Measurements from ENCODE around the gene CRYGN.

CRYGN gene

DNA sequence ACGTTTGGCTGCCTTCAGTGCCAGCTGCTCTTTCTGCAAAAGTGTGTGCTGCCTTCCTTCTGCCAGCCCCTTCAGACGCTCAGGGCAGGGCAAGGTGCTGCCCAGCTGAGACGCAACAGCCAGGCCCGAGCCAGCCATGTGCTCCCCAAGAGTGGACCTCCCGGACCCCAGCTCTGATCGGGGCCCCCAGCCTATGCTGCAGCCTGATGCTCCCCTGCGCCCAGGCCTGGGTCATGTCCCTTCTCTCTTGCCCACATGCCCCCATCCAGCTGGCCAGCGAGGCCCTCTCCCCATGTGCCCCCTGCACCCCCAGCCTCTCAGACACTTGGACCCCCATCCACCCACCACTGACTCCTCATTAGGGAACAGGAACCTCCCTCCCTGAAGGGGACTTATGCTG, 47.9 kb downstream of the CRYGN start:
- no peak overlapping the region for H3K4me3 ChIP-seq (ENCODE audit: low read depth, low read length)
- TF ChIP-seq MYC (IDR thresholded peaks at IDR 0.05; ENCODE audit: low read depth, low read length) (no peak), POLR2A (IDR thresholded peaks at IDR 0.05; ENCODE audit: extremely low read depth, insufficient read length) (no peak)
- TF ChIP-seq, protein P1, sequence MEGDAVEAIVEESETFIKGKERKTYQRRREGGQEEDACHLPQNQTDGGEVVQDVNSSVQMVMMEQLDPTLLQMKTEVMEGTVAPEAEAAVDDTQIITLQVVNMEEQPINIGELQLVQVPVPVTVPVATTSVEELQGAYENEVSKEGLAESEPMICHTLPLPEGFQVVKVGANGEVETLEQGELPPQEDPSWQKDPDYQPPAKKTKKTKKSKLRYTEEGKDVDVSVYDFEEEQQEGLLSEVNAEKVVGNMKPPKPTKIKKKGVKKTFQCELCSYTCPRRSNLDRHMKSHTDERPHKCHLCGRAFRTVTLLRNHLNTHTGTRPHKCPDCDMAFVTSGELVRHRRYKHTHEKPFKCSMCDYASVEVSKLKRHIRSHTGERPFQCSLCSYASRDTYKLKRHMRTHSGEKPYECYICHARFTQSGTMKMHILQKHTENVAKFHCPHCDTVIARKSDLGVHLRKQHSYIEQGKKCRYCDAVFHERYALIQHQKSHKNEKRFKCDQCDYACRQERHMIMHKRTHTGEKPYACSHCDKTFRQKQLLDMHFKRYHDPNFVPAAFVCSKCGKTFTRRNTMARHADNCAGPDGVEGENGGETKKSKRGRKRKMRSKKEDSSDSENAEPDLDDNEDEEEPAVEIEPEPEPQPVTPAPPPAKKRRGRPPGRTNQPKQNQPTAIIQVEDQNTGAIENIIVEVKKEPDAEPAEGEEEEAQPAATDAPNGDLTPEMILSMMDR (IDR thresholded peaks at IDR 0.05; ENCODE audit: low read depth, low read length), result no peak
- TF ChIP-seq, protein P2, sequence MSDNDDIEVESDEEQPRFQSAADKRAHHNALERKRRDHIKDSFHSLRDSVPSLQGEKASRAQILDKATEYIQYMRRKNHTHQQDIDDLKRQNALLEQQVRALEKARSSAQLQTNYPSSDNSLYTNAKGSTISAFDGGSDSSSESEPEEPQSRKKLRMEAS (IDR thresholded peaks at IDR 0.05; ENCODE audit: low read depth, low read length), result no peak
- no peak for DNase-seq (ENCODE audit: low read depth)

DNA sequence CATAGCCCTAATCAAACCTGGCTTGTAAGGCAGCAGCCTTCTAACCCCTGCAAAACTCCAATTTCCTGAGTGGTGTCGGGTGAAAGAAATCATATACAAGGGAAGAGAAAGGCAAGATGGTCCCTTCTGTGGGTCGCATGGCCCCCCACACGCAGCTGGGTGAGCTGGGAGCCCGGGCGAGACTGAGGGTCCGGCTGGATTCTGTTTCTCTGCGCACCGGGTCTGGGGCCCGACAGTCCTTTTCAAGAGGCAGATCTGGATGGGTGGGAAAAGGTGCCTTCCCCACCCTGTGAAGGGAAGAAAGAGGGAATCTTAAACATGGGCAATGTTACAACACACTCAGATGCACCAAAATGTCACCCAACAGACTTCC, 48.6 kb downstream of the CRYGN start:
- no peak for DNase-seq (ENCODE audit: low read depth)
- TF ChIP-seq POLR2A (IDR thresholded peaks at IDR 0.05; ENCODE audit: extremely low read depth, insufficient read length) (no peak), MYC (IDR thresholded peaks at IDR 0.05; ENCODE audit: low read depth, low read length) (no peak)
- TF ChIP-seq, protein P1 (IDR thresholded peaks at IDR 0.05; ENCODE audit: low read depth, low read length), result no peak
- TF ChIP-seq, protein P2 (IDR thresholded peaks at IDR 0.05; ENCODE audit: low read depth, low read length), result no peak
- no peak overlapping the region for H3K4me3 ChIP-seq (ENCODE audit: low read depth, low read length)

DNA sequence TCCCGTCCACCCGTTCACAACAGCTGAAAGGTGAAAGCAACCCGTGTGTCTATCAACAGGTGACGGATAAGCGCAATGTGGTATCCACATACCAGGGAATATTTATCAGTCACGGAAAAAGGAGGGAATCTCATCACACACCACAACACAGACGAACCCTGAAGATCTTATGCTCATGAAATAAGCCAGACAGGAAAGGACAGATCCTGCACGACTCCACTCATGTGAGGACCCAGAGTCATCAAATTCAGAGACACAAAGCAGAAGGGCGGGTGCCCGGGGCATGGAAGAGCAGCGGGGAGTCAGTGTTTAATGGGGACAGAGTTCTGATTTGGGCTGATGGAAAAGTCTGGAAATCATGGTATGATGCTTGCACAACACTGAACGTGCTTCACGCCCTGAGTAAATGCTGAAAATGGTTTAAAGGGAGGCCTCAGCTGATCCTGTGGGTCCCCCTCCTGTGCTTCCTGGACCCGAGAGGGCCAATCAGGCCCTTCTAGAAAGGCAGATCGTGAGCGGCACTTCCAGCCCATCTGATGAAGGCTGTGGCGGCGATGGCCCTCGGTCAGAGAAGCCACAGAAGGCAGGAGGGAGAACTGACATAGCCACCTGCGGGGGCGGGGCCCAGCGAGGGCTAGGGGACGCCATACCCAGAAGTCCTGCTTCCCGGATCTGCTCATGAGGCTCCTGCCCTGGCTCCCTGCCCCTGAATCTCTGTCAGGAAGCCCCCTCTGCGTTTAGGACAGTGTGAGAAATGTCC, 49.2 kb downstream of the CRYGN start:
- TF ChIP-seq, protein P1 (IDR thresholded peaks at IDR 0.05; ENCODE audit: low read depth, low read length), result no peak
- TF ChIP-seq, protein P2 (IDR thresholded peaks at IDR 0.05; ENCODE audit: low read depth, low read length), result no peak
- TF ChIP-seq MYC (IDR thresholded peaks at IDR 0.05; ENCODE audit: low read depth, low read length) (no peak), POLR2A (IDR thresholded peaks at IDR 0.05; ENCODE audit: extremely low read depth, insufficient read length) (no peak)
- no peak overlapping the region for H3K4me3 ChIP-seq (ENCODE audit: low read depth, low read length)
- no peak for DNase-seq (ENCODE audit: low read depth)

DNA sequence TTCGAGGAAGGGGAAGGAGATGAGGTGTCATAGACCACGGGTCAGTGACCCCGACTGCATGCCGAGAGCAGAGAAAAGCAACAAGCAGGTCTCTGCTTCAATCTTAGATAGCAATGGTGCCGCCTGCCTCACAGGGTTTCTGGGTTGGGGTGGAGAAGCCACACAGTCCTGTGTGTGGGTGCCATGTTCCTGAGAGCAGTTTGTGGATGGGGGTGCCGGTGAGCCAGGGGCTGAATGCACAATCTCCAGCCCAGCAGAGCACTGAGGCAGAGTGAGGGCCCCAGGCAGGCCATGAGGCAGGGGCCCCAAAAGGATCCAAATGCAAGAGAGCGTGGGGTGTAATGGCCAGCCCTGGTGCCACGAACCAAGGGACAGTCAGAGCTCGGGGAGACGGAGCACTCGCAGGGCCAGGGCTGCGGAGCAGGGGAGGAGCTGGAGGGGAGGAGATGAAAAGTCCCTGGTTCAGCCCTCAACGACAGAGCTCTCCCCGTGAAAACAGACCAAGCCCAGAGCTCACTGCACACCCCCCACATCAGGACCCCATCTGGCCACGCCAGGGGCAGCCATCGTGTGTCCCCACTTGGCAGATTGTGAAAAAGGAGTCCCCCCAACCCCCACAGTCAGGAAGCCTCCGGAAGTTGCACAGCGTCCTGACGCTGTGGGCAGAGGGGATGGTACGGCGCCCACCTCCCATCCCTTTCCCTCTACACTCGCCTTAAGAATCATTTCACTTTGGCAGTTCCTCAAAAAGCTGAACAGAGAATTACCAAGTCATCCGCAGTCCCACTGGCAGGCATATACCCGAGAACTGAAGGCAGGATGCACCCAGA, 50.0 kb downstream of the CRYGN start:
- H3K4me3 ChIP-seq (ENCODE audit: low read depth, low read length), result no peak overlapping the region
- TF ChIP-seq, protein P2 (IDR thresholded peaks at IDR 0.05; ENCODE audit: low read depth, low read length), result no peak
- TF ChIP-seq POLR2A (IDR thresholded peaks at IDR 0.05; ENCODE audit: extremely low read depth, insufficient read length) (no peak), MYC (IDR thresholded peaks at IDR 0.05; ENCODE audit: low read depth, low read length) (no peak)
- TF ChIP-seq, protein P1 (IDR thresholded peaks at IDR 0.05; ENCODE audit: low read depth, low read length), result no peak
- peak; percentile 61 for DNase-seq (ENCODE audit: low read depth)

DNA sequence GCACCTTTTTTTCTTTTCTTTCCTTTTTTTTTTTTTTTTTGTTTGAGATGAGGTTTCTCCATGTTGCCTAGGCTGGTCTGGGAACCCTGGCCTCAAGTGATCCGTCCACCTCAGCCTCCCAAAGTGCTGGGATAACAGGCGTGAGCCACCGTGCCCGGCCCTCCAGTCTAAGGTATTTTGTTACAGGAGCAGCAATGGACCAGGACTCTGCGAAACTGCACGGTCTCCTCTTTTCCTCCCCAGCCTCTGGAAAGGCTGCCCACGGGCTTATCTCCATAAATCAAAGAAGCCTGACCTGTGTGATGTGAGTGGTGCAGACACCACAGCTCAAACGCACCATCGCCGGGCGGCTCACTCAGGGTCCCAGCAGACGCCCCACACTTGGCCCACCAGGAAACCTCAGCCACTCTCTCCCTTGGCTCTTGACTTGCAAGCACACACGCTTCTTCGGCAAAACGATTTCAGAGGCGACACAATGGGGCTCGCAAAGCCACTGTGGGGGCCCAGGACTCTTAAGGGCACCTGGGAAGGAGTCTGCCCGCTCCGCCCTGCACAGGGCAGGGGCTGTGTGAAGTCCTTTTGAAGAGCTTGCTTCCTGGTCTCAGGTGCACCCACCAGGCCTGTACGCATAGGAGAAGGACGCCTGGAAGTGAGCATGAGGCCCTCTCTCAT, 50.7 kb downstream of the CRYGN start:
- TF ChIP-seq, protein P2 (IDR thresholded peaks at IDR 0.05; ENCODE audit: low read depth, low read length), result no peak
- TF ChIP-seq MYC (IDR thresholded peaks at IDR 0.05; ENCODE audit: low read depth, low read length) (no peak), POLR2A (IDR thresholded peaks at IDR 0.05; ENCODE audit: extremely low read depth, insufficient read length) (no peak)
- TF ChIP-seq, protein P1 (IDR thresholded peaks at IDR 0.05; ENCODE audit: low read depth, low read length), result no peak
- no peak for DNase-seq (ENCODE audit: low read depth)
- no peak overlapping the region for H3K4me3 ChIP-seq (ENCODE audit: low read depth, low read length)
